ENCODE measurements around the gene C1orf122. TPM values are rescaled to one million over a fixed set of nuclear protein-coding genes. Genes with fewer than 3 reads are reported as not detected.

Gene C1orf122
- total and polyA plus RNA-seq, 2 of the 13 experiments (the other 11 are each of a cell fraction or from before 2014, with no cell fraction given) = 18.7 to 40.6 TPM

- TF ChIP-seq, protein P1, sequence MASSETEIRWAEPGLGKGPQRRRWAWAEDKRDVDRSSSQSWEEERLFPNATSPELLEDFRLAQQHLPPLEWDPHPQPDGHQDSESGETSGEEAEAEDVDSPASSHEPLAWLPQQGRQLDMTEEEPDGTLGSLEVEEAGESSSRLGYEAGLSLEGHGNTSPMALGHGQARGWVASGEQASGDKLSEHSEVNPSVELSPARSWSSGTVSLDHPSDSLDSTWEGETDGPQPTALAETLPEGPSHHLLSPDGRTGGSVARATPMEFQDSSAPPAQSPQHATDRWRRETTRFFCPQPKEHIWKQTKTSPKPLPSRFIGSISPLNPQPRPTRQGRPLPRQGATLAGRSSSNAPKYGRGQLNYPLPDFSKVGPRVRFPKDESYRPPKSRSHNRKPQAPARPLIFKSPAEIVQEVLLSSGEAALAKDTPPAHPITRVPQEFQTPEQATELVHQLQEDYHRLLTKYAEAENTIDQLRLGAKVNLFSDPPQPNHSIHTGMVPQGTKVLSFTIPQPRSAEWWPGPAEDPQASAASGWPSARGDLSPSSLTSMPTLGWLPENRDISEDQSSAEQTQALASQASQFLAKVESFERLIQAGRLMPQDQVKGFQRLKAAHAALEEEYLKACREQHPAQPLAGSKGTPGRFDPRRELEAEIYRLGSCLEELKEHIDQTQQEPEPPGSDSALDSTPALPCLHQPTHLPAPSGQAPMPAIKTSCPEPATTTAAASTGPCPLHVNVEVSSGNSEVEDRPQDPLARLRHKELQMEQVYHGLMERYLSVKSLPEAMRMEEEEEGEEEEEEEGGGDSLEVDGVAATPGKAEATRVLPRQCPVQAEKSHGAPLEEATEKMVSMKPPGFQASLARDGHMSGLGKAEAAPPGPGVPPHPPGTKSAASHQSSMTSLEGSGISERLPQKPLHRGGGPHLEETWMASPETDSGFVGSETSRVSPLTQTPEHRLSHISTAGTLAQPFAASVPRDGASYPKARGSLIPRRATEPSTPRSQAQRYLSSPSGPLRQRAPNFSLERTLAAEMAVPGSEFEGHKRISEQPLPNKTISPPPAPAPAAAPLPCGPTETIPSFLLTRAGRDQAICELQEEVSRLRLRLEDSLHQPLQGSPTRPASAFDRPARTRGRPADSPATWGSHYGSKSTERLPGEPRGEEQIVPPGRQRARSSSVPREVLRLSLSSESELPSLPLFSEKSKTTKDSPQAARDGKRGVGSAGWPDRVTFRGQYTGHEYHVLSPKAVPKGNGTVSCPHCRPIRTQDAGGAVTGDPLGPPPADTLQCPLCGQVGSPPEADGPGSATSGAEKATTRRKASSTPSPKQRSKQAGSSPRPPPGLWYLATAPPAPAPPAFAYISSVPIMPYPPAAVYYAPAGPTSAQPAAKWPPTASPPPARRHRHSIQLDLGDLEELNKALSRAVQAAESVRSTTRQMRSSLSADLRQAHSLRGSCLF (CRISPR knock-in tag; IDR thresholded peaks at IDR 0.05; ENCODE audit: borderline replicate concordance) = no peak
- no peak for TF ChIP-seq AHR (CRISPR knock-in tag; IDR thresholded peaks at IDR 0.05)
- no peak for TF ChIP-seq NAIF1 (CRISPR knock-in tag; IDR thresholded peaks at IDR 0.05; ENCODE audit: borderline replicate concordance)
- TF ChIP-seq MAFK (conservative IDR thresholded peaks at IDR 0.05 in 1 of 2, IDR thresholded peaks at IDR 0.05 in 1 of 2; ENCODE audit: low read length in 2 of 2) = no peak
- no peak for TF ChIP-seq MTF2 (CRISPR knock-in tag; IDR thresholded peaks at IDR 0.05; ENCODE audit: borderline replicate concordance)
- TF ChIP-seq, protein P2, sequence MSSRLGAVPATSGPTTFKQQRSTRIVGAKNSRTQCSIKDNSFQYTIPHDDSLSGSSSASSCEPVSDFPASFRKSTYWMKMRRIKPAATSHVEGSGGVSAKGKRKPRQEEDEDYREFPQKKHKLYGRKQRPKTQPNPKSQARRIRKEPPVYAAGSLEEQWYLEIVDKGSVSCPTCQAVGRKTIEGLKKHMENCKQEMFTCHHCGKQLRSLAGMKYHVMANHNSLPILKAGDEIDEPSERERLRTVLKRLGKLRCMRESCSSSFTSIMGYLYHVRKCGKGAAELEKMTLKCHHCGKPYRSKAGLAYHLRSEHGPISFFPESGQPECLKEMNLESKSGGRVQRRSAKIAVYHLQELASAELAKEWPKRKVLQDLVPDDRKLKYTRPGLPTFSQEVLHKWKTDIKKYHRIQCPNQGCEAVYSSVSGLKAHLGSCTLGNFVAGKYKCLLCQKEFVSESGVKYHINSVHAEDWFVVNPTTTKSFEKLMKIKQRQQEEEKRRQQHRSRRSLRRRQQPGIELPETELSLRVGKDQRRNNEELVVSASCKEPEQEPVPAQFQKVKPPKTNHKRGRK (CRISPR knock-in tag; IDR thresholded peaks at IDR 0.05) = no peak
- TF ChIP-seq, protein P3, sequence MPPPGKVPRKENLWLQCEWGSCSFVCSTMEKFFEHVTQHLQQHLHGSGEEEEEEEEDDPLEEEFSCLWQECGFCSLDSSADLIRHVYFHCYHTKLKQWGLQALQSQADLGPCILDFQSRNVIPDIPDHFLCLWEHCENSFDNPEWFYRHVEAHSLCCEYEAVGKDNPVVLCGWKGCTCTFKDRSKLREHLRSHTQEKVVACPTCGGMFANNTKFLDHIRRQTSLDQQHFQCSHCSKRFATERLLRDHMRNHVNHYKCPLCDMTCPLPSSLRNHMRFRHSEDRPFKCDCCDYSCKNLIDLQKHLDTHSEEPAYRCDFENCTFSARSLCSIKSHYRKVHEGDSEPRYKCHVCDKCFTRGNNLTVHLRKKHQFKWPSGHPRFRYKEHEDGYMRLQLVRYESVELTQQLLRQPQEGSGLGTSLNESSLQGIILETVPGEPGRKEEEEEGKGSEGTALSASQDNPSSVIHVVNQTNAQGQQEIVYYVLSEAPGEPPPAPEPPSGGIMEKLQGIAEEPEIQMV (CRISPR knock-in tag; IDR thresholded peaks at IDR 0.05; ENCODE audit: low read depth) = peak; percentile 33; the same call in 1 of the 2 replicates
- TF ChIP-seq SP2 (CRISPR knock-in tag; IDR thresholded peaks at IDR 0.05) = no peak
- peak; percentile 20; the same call in 1 of the 2 replicates for TF ChIP-seq GMEB1 (CRISPR knock-in tag; IDR thresholded peaks at IDR 0.05; ENCODE audit: borderline replicate concordance)
- no peak for TF ChIP-seq ZNF282 (IDR thresholded peaks at IDR 0.05; ENCODE audit: partially characterized antibody)
- TF ChIP-seq ATF1 (CRISPR knock-in tag; IDR thresholded peaks at IDR 0.05) = no peak
- TF ChIP-seq ZNF362 (CRISPR knock-in tag; IDR thresholded peaks at IDR 0.05; ENCODE audit: borderline replicate concordance) = no peak
- TF ChIP-seq, protein P4, sequence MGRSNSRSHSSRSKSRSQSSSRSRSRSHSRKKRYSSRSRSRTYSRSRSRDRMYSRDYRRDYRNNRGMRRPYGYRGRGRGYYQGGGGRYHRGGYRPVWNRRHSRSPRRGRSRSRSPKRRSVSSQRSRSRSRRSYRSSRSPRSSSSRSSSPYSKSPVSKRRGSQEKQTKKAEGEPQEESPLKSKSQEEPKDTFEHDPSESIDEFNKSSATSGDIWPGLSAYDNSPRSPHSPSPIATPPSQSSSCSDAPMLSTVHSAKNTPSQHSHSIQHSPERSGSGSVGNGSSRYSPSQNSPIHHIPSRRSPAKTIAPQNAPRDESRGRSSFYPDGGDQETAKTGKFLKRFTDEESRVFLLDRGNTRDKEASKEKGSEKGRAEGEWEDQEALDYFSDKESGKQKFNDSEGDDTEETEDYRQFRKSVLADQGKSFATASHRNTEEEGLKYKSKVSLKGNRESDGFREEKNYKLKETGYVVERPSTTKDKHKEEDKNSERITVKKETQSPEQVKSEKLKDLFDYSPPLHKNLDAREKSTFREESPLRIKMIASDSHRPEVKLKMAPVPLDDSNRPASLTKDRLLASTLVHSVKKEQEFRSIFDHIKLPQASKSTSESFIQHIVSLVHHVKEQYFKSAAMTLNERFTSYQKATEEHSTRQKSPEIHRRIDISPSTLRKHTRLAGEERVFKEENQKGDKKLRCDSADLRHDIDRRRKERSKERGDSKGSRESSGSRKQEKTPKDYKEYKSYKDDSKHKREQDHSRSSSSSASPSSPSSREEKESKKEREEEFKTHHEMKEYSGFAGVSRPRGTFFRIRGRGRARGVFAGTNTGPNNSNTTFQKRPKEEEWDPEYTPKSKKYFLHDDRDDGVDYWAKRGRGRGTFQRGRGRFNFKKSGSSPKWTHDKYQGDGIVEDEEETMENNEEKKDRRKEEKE (IDR thresholded peaks at IDR 0.05) = no peak
- TF ChIP-seq PHB2 (IDR thresholded peaks at IDR 0.05; ENCODE audit: partially characterized antibody) = no peak
- TF ChIP-seq FOXK1 (CRISPR knock-in tag; IDR thresholded peaks at IDR 0.05; ENCODE audit: borderline replicate concordance, low read depth) = no peak; the same call in 1 of the 2 replicates
These were observed 13.7 kb upstream of the C1orf122 start, which contains the start of gene MANEAL (continued) for GRCh38 chr1:37793773-37794371.
